ENCODE data around the gene SLC50A1. TPM values are rescaled to one million over a fixed set of nuclear protein-coding genes. Genes with fewer than 3 reads are reported as not detected.
"Not testable (repeated sequence)": the region's sequence is repeated elsewhere in the genome, so short reads cannot be mapped to it uniquely, and the experiment has no call there.

The SLC50A1 gene
- total RNA-seq, 5 donors from 2014 or later (not counting 1 experiment from before 2014, with no cell fraction given): 20.7 to 34.9 (median 30.8) TPM

- WGBS (ENCODE audit: insufficient coverage): 100% methylated on average over 2 of the region's 5 CpGs
- Histone ChIP-seq H3K27me3 (replicated peaks in 1 of 2; ENCODE audit: control insufficient read depth in 2 of 2, extremely low read depth in 1 of 2, insufficient read depth in 2 of 2, low read length in 1 of 2) (peaks cover 0 to 29% of the 10 kb centered on the region in 2 experiments), H3K4me1 (ENCODE audit: control insufficient read depth in 1 of 2, extremely low read depth in 1 of 2, insufficient read depth in 2 of 2, low read length in 2 of 2) (no peaks in the 10 kb centered on the region), H3K4me3 (ENCODE audit: control insufficient read depth in 1 of 2, extremely low read depth in 1 of 2, low read length in 1 of 2) (no peak overlapping the region), H3K27ac (ENCODE audit: low read length) (no peak overlapping the region), H3K36me3 (ENCODE audit: control insufficient read depth in 2 of 2, extremely low read depth in 1 of 2, insufficient read depth in 1 of 2, low read length in 1 of 2) (no peaks in the 10 kb centered on the region), H3K9me3 (no peaks in the 10 kb centered on the region)
- H3K9me3 Mint-ChIP-seq: no peaks in the 10 kb centered on the region
- ChIA-PET CTCF (no interaction called here), POLR2A (no interaction called here)
- ATAC-seq (replicated peaks in 1 of 4): no peak
- H3K4me1 Mint-ChIP-seq: peaks cover 0 to 7% (median 0%) of the 10 kb centered on the region in 3 donors
- H3K4me3 Mint-ChIP-seq: no peak overlapping the region
- no peak for DNase-seq
- peaks cover 0 to 9% of the 10 kb centered on the region in 2 donors for H3K27me3 Mint-ChIP-seq
- H3K36me3 Mint-ChIP-seq: no peaks in the 10 kb centered on the region
- no peak overlapping the region for H3K27ac Mint-ChIP-seq
Observed at GRCh38 chr1:155113450-155113980, 22.1 kb upstream of the SLC50A1 start.

- Mint-ChIP-seq H3K9me3 (no peaks in the 10 kb centered on the region), H3K27ac (no peak overlapping the region), H3K36me3 (no peaks in the 10 kb centered on the region), H3K4me3 (no peak overlapping the region), H3K27me3 (peaks cover 0 to 9% of the 10 kb centered on the region in 2 donors), H3K4me1 (no peaks in the 10 kb centered on the region)
- ATAC-seq (replicated peaks in 1 of 4) (no peak), DNase-seq (no peak)
- 44% methylated on average over 2 of the region's 5 CpGs for WGBS (ENCODE audit: insufficient coverage)
- H3K9me3 ChIP-seq: no peaks in the 10 kb centered on the region
- H3K27me3 ChIP-seq (replicated peaks in 1 of 2; ENCODE audit: control insufficient read depth in 2 of 2, extremely low read depth in 1 of 2, insufficient read depth in 2 of 2, low read length in 1 of 2): peaks cover 0 to 28% of the 10 kb centered on the region in 2 experiments
- H3K4me1 ChIP-seq (ENCODE audit: control insufficient read depth in 1 of 2, extremely low read depth in 1 of 2, insufficient read depth in 2 of 2, low read length in 2 of 2): no peaks in the 10 kb centered on the region
- no peak overlapping the region for H3K4me3 ChIP-seq (ENCODE audit: control insufficient read depth in 1 of 2, extremely low read depth in 1 of 2, low read length in 1 of 2)
- ChIA-PET POLR2A (interaction anchor here in 1 of 2 donors (0.5 to 0.6 kb wide), 2 partner anchors 678 to 1206 kb away, joined by 4 read pairs; no protein-coding TSS in a partner anchor), CTCF (interaction anchor here in 1 of 2 donors (0.5 kb wide), 1 partner anchor 721 kb away, joined by 4 read pairs; no protein-coding TSS in a partner anchor)
- no peaks in the 10 kb centered on the region for H3K36me3 ChIP-seq (ENCODE audit: control insufficient read depth in 2 of 2, extremely low read depth in 1 of 2, insufficient read depth in 1 of 2, low read length in 1 of 2)
- no peak overlapping the region for H3K27ac ChIP-seq (ENCODE audit: low read length)
Observed at GRCh38 chr1:155116113-155116764, 19.4 kb upstream of the SLC50A1 start.

- H3K36me3 ChIP-seq (ENCODE audit: control insufficient read depth in 2 of 2, extremely low read depth in 1 of 2, insufficient read depth in 1 of 2, low read length in 1 of 2): no peaks in the 10 kb centered on the region
- peaks cover 0 to 9% of the 10 kb centered on the region in 2 donors for H3K27me3 Mint-ChIP-seq
- DNase-seq: no peak
- peaks cover 0 to 20% of the 10 kb centered on the region in 2 experiments for H3K27me3 ChIP-seq (replicated peaks in 1 of 2; ENCODE audit: control insufficient read depth in 2 of 2, extremely low read depth in 1 of 2, insufficient read depth in 2 of 2, low read length in 1 of 2)
- no peaks in the 10 kb centered on the region for H3K9me3 ChIP-seq
- no peak for ATAC-seq (replicated peaks in 1 of 4)
- POLR2A ChIA-PET: interaction anchor here in 1 of 2 donors (0.7 kb wide), 1 partner anchor 53 kb away, joined by 5 read pairs; no protein-coding TSS in a partner anchor
- 70% methylated on average over 3 of the region's 4 CpGs for WGBS (ENCODE audit: insufficient coverage)
- no peaks in the 10 kb centered on the region for H3K36me3 Mint-ChIP-seq
- no peaks in the 10 kb centered on the region for H3K4me1 ChIP-seq (ENCODE audit: control insufficient read depth in 1 of 2, extremely low read depth in 1 of 2, insufficient read depth in 2 of 2, low read length in 2 of 2)
- H3K27ac ChIP-seq (ENCODE audit: low read length): no peak overlapping the region
- no peaks in the 10 kb centered on the region for H3K4me1 Mint-ChIP-seq
- no peak overlapping the region for H3K4me3 Mint-ChIP-seq
- no peaks in the 10 kb centered on the region for H3K9me3 Mint-ChIP-seq
- H3K27ac Mint-ChIP-seq: no peak overlapping the region
- CTCF ChIA-PET: interaction anchor here (0.6 to 0.7 kb wide), 4 partner anchors 10 to 58 kb away, joined by 3 to 6 read pairs (median 4); partner anchors contain the start of gene EFNA1 (in 1 of the 2)
- no peak overlapping the region for H3K4me3 ChIP-seq (ENCODE audit: control insufficient read depth in 1 of 2, extremely low read depth in 1 of 2, low read length in 1 of 2)
Observed at GRCh38 chr1:155117610-155118009, 18.0 kb upstream of the SLC50A1 start.

GRCh38 chr1:155118090-155118489 is 17.6 kb upstream of the SLC50A1 start:
- H3K36me3 Mint-ChIP-seq; H3K4me3 ChIP-seq (ENCODE audit: control insufficient read depth in 1 of 2, extremely low read depth in 1 of 2, low read length in 1 of 2); H3K4me1 Mint-ChIP-seq; H3K9me3 Mint-ChIP-seq; H3K4me3 Mint-ChIP-seq; DNase-seq; H3K27ac ChIP-seq (ENCODE audit: low read length); H3K36me3 ChIP-seq (ENCODE audit: control insufficient read depth in 2 of 2, extremely low read depth in 1 of 2, insufficient read depth in 1 of 2, low read length in 1 of 2); H3K9me3 ChIP-seq; H3K27me3 Mint-ChIP-seq; CTCF ChIA-PET; ATAC-seq (replicated peaks in 1 of 4); H3K27ac Mint-ChIP-seq; H3K4me1 ChIP-seq (ENCODE audit: control insufficient read depth in 1 of 2, extremely low read depth in 1 of 2, insufficient read depth in 2 of 2, low read length in 2 of 2): not testable (repeated sequence)
- no CpG with 5 or more reads among the region's 7 CpGs for WGBS (ENCODE audit: insufficient coverage)
- H3K27me3 ChIP-seq (replicated peaks in 1 of 2; ENCODE audit: control insufficient read depth in 2 of 2, extremely low read depth in 1 of 2, insufficient read depth in 2 of 2, low read length in 1 of 2): peaks cover 0 to 17% of the 10 kb centered on the region in 2 experiments
- POLR2A ChIA-PET: interaction anchor here in 1 of 2 donors (0.7 kb wide), 1 partner anchor 52 kb away, joined by 5 read pairs; no protein-coding TSS in a partner anchor

GRCh38 chr1:155120253-155120652 is 15.4 kb upstream of the SLC50A1 start:
- no CpG with 5 or more reads among the region's 6 CpGs for WGBS (ENCODE audit: insufficient coverage)

GRCh38 chr1:155121249-155121648 is 14.4 kb upstream of the SLC50A1 start:
- H3K27ac Mint-ChIP-seq: no peak overlapping the region
- whole genome bisulfite sequencing (ENCODE audit: insufficient coverage): 95% methylated on average over 2 of the region's 2 CpGs

More at GRCh38 chr1:155120253-155120652, 15.4 kb upstream of the SLC50A1 start:
- no peak overlapping the region for H3K27ac Mint-ChIP-seq
- ATAC-seq (replicated peaks in 1 of 4) (no peak), DNase-seq (no peak)
- H3K4me3 ChIP-seq (ENCODE audit: control insufficient read depth in 1 of 2, extremely low read depth in 1 of 2, low read length in 1 of 2): no peak overlapping the region
- H3K27ac ChIP-seq (ENCODE audit: low read length): no peak overlapping the region
- H3K36me3 Mint-ChIP-seq: no peaks in the 10 kb centered on the region
- CTCF ChIA-PET: no interaction called here
- no peaks in the 10 kb centered on the region for H3K4me1 Mint-ChIP-seq
- H3K27me3 ChIP-seq (replicated peaks in 1 of 2; ENCODE audit: control insufficient read depth in 2 of 2, extremely low read depth in 1 of 2, insufficient read depth in 2 of 2, low read length in 1 of 2): peaks cover 0 to 21% of the 10 kb centered on the region in 2 experiments
- H3K4me1 ChIP-seq (ENCODE audit: control insufficient read depth in 1 of 2, extremely low read depth in 1 of 2, insufficient read depth in 2 of 2, low read length in 2 of 2): no peaks in the 10 kb centered on the region
- POLR2A ChIA-PET: interaction anchor here in 1 of 2 donors (0.7 kb wide), 1 partner anchor 1073 kb away, joined by 3 read pairs; no protein-coding TSS in a partner anchor
- H3K36me3 ChIP-seq (ENCODE audit: control insufficient read depth in 2 of 2, extremely low read depth in 1 of 2, insufficient read depth in 1 of 2, low read length in 1 of 2): no peaks in the 10 kb centered on the region
- no peaks in the 10 kb centered on the region for H3K9me3 Mint-ChIP-seq
- H3K4me3 Mint-ChIP-seq: no peak overlapping the region
- peaks cover 0 to 6% of the 10 kb centered on the region in 2 donors for H3K27me3 Mint-ChIP-seq
- H3K9me3 ChIP-seq: no peaks in the 10 kb centered on the region

More at GRCh38 chr1:155121249-155121648, 14.4 kb upstream of the SLC50A1 start:
- H3K9me3 Mint-ChIP-seq: no peaks in the 10 kb centered on the region
- Histone ChIP-seq H3K36me3 (ENCODE audit: control insufficient read depth in 2 of 2, extremely low read depth in 1 of 2, insufficient read depth in 1 of 2, low read length in 1 of 2) (no peaks in the 10 kb centered on the region), H3K4me3 (ENCODE audit: control insufficient read depth in 1 of 2, extremely low read depth in 1 of 2, low read length in 1 of 2) (no peak overlapping the region), H3K27ac (ENCODE audit: low read length) (no peak overlapping the region), H3K27me3 (replicated peaks in 1 of 2; ENCODE audit: control insufficient read depth in 2 of 2, extremely low read depth in 1 of 2, insufficient read depth in 2 of 2, low read length in 1 of 2) (peaks cover 0 to 26% of the 10 kb centered on the region in 2 experiments), H3K9me3 (no peaks in the 10 kb centered on the region), H3K4me1 (ENCODE audit: control insufficient read depth in 1 of 2, extremely low read depth in 1 of 2, insufficient read depth in 2 of 2, low read length in 2 of 2) (peaks cover 0 to 2% of the 10 kb centered on the region in 2 experiments)
- ATAC-seq (replicated peaks in 1 of 4): no peak
- peaks cover 0 to 3% (median 0%) of the 10 kb centered on the region in 3 donors for H3K4me1 Mint-ChIP-seq
- H3K4me3 Mint-ChIP-seq: no peak overlapping the region
- H3K27me3 Mint-ChIP-seq: peaks cover 0 to 6% of the 10 kb centered on the region in 2 donors
- CTCF ChIA-PET: no interaction called here
- POLR2A ChIA-PET: no interaction called here
- no peaks in the 10 kb centered on the region for H3K36me3 Mint-ChIP-seq
- no peak for DNase-seq
